Activated CD8-positive, alpha-beta memory T cell treated with anti-CD3 and anti-CD28 coated beads, Interleukin-2, amount 50 U/mL, for 1 hour (primary cell): ENCODE measurements around the gene PPP1R13B.
"Not testable (repeated sequence)": the region's sequence is repeated elsewhere in the genome, so short reads cannot be mapped to it uniquely, and the experiment has no call there.

Experiments
- DNase-seq: peaks from one replicate; pipeline ENCODE4 v3.0.0-alpha.2; 2020; ENCODE audit errors: extremely low read depth

PPP1R13B gene

GRCh38 chr14:103699901-103700752 is 147.2 kb downstream of the PPP1R13B start:
- no peak for DNase-seq

DNA sequence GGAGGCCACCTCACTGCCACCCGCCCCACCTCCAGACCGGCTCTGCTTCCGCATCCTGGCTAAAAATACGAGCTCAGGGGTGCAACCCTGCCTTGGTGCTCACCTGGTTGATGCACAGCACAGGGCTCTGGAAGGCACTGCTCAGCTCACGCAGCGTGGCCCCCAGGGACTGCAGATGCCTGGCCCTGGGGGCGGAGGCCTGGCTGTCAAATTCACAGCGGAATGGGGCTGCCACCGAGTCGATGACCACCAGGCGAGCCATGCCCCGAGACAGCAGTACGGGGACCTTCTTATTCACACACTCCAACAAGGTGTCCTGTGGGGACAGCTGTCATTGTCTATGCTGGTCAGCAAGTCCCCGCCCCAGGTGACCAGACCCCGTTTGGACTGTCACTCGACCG is 148.1 kb downstream of the PPP1R13B start:
- no peak for DNase-seq

GRCh38 chr14:103698380-103699260 is 148.8 kb downstream of the PPP1R13B start:
- DNase-seq, result no peak

- DNase-seq, result no peak
Measured at GRCh38 chr14:103697603-103698379, 149.6 kb downstream of the PPP1R13B start.

- no peak for DNase-seq
Measured at GRCh38 chr14:103697206-103697602, 150.2 kb downstream of the PPP1R13B start.

- DNase-seq, result no peak
Measured at GRCh38 chr14:103696466-103697071, 150.8 kb downstream of the PPP1R13B start.

DNA sequence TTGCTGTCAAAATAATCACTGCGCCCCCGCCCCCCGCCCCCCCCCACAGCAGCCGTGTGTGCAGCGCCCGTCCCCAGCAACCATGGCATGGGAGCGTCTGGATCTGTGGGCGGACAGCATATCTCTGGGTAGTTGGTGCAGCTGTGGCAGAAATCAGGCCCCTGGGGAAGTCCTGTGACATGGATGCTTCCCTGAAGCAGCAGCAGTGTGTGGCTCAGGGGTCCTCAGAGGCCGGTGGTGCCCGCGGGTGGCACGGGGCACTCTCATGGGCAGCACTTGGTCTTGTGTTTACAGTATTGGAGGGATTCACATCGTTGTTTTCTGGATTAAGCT is 151.3 kb downstream of the PPP1R13B start:
- DNase-seq, result no peak

- no peak for DNase-seq
Measured at GRCh38 chr14:103695296-103696069, 151.9 kb downstream of the PPP1R13B start.

- no peak for DNase-seq
Measured at GRCh38 chr14:103694572-103695026, 152.8 kb downstream of the PPP1R13B start.

GRCh38 chr14:103693515-103693914 is 153.9 kb downstream of the PPP1R13B start:
- no peak for DNase-seq

GRCh38 chr14:103692871-103693270 is 154.5 kb downstream of the PPP1R13B start:
- no peak for DNase-seq

GRCh38 chr14:103692159-103692558 is 155.2 kb downstream of the PPP1R13B start:
- no peak for DNase-seq

GRCh38 chr14:103691655-103692054 is 155.7 kb downstream of the PPP1R13B start:
- DNase-seq, result not testable (repeated sequence)

DNA sequence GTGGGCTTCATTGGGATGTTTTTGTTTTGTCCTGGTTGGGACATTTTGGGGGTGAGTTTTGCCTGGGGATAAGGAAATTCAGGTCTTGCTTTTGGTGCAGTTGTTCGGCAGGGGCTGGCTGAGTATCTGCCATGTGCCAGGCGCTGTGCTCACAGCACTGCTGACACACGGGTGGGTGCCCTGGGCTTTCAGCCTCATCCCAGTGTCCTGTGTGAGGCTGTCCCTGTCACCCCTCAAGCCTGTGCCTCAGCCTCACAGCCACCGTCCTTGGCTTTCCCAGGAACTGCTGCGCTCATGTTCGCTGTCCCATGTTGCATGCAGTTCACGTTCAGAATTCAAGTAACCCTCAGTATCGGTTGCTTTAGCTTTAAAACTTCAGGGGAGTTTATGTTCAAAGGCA is 157.0 kb downstream of the PPP1R13B start:
- no peak for DNase-seq

DNA sequence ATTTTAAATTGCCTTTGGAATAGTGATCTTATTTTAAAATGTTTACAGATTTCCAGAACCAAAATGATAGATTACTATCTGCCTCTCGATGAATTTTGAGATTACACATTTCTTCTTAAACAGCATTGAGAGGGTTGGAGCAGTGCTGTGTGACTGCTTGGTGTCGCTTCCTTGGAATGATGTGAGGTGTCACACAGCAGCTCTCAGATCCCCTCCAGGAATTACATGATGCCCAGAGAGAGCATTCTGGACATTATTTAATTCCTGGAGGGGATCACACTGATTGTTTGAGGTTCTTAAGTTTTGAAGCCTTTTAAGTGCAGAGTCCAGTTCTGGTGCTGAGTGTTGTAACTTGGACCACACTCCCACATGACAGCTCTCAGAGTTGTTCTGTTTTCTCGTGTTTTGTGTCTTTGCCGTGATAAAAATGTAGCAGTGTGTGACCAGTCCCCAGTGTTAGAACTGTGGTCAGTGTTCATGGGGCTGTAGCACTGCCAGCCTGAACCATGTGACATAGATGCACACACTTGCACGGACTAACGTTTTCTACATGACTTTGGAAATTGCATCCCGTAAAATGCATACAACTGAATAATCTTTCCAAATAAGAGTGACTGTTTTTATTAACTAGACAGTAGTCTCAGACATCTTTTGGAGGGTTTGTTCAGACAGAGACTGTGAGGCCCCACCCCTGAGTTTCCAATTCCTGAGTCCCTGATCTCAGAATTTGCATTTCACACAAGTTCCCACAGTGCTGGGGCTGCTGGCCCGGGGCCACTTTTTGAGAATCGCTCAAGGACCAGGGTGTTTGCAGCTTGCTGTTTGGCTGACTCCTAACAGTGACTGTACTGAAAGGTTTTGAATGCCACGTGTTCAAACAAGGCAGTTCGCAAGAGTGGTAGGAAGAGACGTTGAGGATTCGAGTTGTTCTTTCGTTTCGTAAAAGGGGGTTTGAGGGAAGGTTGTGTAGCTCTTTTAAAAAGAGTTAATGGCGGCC is 158.2 kb downstream of the PPP1R13B start:
- no peak for DNase-seq

DNA sequence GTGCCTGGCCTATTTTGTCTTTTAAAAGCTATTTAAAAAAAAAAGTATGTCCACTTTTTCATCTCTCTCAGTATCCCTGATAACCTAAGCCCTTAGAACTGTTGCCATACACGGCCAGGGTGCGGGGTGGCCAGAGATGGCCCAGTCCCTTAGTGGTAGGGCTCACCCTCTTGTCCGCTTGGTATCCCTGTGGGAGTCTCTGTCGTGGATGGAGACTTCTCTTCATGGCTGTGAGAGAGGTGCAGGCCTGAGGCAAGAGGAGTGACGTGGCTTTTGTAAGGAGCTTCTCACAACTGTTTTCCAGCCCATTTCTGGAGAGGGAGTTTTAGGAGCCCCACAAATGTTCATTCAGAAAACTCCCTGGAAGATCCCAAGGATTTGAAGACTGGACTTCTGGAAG is 158.9 kb downstream of the PPP1R13B start:
- DNase-seq, result no peak

DNA sequence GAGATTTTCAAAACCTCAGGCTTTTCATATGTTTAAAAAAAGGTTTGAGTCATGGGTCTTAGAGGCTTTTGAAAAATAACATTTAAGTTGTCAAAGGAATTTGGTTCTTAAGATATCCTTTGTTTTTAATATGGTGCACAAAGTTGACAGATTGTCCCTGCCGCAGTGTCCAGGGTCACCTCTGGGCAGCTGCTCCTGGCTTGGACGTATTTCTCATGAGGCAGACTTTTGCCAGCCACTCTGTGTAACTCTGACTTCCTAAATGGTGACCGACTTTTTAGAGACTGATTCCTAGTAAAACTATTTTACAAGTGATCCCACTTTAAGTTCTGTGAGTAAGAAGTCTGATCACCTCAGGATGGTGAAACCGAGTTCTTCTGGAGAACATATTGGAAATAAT is 159.7 kb downstream of the PPP1R13B start:
- DNase-seq, result no peak

DNA sequence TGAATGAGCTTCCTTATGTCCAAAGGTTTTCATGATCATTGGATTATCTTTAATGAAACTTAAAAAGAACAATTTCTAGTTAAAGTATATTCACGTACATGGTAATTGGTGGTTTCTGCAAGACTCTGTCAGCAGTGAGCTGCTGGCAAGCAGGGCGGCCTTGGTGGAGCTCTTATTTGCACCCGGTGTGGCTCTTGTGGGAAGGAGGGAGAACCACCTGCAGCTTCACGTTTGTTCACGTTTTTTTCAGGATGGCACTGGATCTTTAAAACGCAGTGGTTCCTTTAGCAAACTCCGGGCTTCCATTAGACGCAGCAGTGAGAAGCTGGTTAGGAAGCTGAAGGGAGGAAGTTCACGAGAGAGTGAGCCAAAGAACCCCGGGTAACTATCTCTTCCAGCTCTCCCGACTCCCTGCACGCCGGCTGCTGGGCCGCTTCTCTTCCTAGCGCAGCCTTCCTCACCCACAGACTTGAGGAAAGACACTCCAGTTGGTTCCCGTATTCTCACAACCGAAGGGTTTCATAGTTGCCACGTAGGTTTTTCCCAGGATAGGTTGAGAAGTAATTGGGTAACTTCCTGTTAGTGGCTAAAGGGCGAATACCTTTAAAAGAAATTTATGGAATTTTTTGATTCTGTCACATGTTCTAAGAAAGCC is 160.4 kb downstream of the PPP1R13B start:
- DNase-seq, result no peak
